Heart right ventricle (tissue), 16 donors: Measurements from ENCODE around the gene ELMO1. TPM values are rescaled to one million over a fixed set of nuclear protein-coding genes. Genes with fewer than 3 reads are reported as not detected.

Experiments
- ATAC-seq, 8 donors: fragments of 200-7000 bp; cut with Tn5 transposase; one replicate each; pipeline ENCODE4 v1.9.1; 2020; ENCODE audit warnings: mild to moderate bottlenecking in 8 of 8, moderate library complexity in 8 of 8, moderate number of reproducible peaks in 1 of 8
- DNase-seq, 2 donors: peaks; one replicate each; pipeline ENCODE4 v3.0.0-alpha.2; 2020
- H3K27ac ChIP-seq, 10 donors: fragments of 200-600 bp; sonication (generic) in 2 of 10; one replicate each; pipeline versions ENCODE4 v1.5.0 to v1.8.0; 2020 to 2022; ENCODE audit warnings: mild to moderate bottlenecking in 3 of 10
- H3K27me3 ChIP-seq, 7 donors: fragments of 200-600 bp; one replicate each; pipeline ENCODE4 v1.8.0; 2021 to 2022; ENCODE audit warnings: mild to moderate bottlenecking in 2 of 7
- H3K36me3 ChIP-seq, 9 donors: fragments of 200-600 bp; sonication (generic) in 1 of 9; one replicate each; pipeline versions ENCODE4 v1.5.0 to v1.8.0; 2020 to 2022; ENCODE audit warnings: mild to moderate bottlenecking in 2 of 9
- H3K4me1 ChIP-seq, 9 donors: fragments of 200-600 bp; sonication (generic) in 1 of 9; one replicate each; pipeline versions ENCODE4 v1.5.0 to v1.8.0; 2020 to 2022; ENCODE audit warnings: mild to moderate bottlenecking in 4 of 9
- H3K4me3 ChIP-seq, 10 donors: fragments of 200-600 bp; sonication (generic) in 2 of 10; one replicate each; pipeline versions ENCODE4 v1.5.0 to v1.8.0; 2020 to 2022; ENCODE audit warnings: mild to moderate bottlenecking in 7 of 10, moderate library complexity in 2 of 10
- H3K9me3 ChIP-seq, 11 donors: fragments of 200-600 bp in 10 of 11; sonication (generic) in 2 of 11; one replicate each; pipeline versions ENCODE4 v1.5.0 to v1.8.0; 2013 to 2022; ENCODE audit warnings: mild to moderate bottlenecking in 2 of 11, control low read depth in 1 of 11, moderate library complexity in 1 of 11
- whole genome bisulfite sequencing, 2 donors: extraction: QIAGEN DNeasy Blood & Tissue Kit; methylation state at CpG; one replicate each; pipeline ENCODE4 v1.1.7; 2013; ENCODE audit warnings: inconsistent platforms in 1 of 2; 5-methylcytosine and 5-hydroxymethylcytosine counted together
- intact Hi-C, 10 donors: fragments of 100-400 bp; cut with DNase I; formaldehyde crosslinking; loops; one replicate each; pipeline versions ENCODE4 v1.11.1 to v1.14.2; 2022
- polyA plus RNA-seq, 2 donors: library from polyadenylated mRNA; stranded (reverse); fragments of 200-250 nt; gene quantifications; one replicate each; pipeline ENCODE4 v1.2.3, GENCODE V29; 2013
- total RNA-seq, 10 donors: library from RNA; stranded (reverse); fragmentation: NEBNext Ultra II Directional in 3 of 10; extraction: Animal tissue kit (Norgen Biotek cat#: 25700) in 3 of 10; gene quantifications; one replicate each; pipeline versions ENCODE4 v1.2.1 to v1.2.4, GENCODE V29; 2021 to 2023
- TF ChIP-seq, protein P1 (sequence below), 9 donors: fragments of 200-600 bp; sonication (generic) in 2 of 9; IDR thresholded peaks; one replicate each; pipeline versions ENCODE4 v1.5.0 to v1.8.0; 2021 to 2022; ENCODE audit warnings: antibody characterized with exemption in 9 of 9, mild to moderate bottlenecking in 5 of 9, moderate library complexity in 1 of 9
- donor health status: Arrhythmogenic right ventricular cardiomyopathy.
- donor health status: ischemic (EF 13 %, LVEDD 7.1; RV severe dilation, severe dysfunction).
- donor health status: healthy with polysubstance abuse.
- donor health status: DM: no; HTN: yes; CAD: no.
- donor health status: DM: no; HTN: no; CAD: no.
- donor health status: ischemic (EF 25% LVEDD 6.9; RV normal size, moderate dysfunction).
- donor health status: ischemic (EF 25% LVEDD 5.7; RV mildly dilated, moderate dysfunction).
- donor health status: healthy.
- donor health status: DM: yes; HTN: yes; CAD: no.
- donor health status: Ischemic cardiomyopathy.
- donor health status: ischemic (EF 35%, LVEDD 5.7; RV mildly dilated, moderate dysfunction).
- donor health status: nonischemic (EF 11% LVEDD 7.7; RV severe dilation, severe dysfunction).
- donor health status: DM: yes; HTN: yes; CAD: no.
- donor health status: PGD.
- donor health status: ischemic (EF 29% LVEDD 5.4; RV normal size, mild dysfunction).
- donor health status: nonischemic (EF 23%, LVEDD 6.1; RV moderate dilation, normal function).

Gene ELMO1
- total and polyA plus RNA-seq, 12 donors: 8.5 to 18.0 (median 13.9) TPM

DNA sequence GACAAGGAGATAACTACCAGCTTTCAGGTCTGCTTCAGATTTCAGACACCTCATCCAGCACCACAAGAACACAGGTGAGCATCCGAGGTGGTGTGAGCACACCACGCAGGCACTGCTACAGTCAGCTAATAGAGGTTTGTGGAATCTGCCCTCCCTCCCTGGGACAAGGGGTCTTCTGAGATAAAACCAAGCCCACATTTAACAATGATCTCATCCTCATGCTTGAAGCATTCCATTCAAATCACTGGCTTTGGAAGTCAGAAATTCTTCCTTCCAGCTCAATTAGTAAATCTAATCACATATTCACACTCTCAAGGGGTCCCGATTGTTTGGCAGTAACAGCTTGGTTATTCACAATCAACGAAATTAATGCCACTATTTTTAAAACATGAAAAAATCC, 331.4 kb downstream of the ELMO1 start:
- H3K9me3 ChIP-seq: peaks cover 0 to 3% (median 0%) of the 10 kb centered on the region in 11 donors
- ATAC-seq (no peak), DNase-seq (no peak)
- 31 to 41% methylated on average over 4 of the region's 4 CpGs for WGBS, 2 donors
- no peak overlapping the region for H3K4me3 ChIP-seq
- no peaks in the 10 kb centered on the region for H3K36me3 ChIP-seq
- intact Hi-C loops: no loop called here
- no peak overlapping the region for H3K27ac ChIP-seq
- TF ChIP-seq, protein P1, sequence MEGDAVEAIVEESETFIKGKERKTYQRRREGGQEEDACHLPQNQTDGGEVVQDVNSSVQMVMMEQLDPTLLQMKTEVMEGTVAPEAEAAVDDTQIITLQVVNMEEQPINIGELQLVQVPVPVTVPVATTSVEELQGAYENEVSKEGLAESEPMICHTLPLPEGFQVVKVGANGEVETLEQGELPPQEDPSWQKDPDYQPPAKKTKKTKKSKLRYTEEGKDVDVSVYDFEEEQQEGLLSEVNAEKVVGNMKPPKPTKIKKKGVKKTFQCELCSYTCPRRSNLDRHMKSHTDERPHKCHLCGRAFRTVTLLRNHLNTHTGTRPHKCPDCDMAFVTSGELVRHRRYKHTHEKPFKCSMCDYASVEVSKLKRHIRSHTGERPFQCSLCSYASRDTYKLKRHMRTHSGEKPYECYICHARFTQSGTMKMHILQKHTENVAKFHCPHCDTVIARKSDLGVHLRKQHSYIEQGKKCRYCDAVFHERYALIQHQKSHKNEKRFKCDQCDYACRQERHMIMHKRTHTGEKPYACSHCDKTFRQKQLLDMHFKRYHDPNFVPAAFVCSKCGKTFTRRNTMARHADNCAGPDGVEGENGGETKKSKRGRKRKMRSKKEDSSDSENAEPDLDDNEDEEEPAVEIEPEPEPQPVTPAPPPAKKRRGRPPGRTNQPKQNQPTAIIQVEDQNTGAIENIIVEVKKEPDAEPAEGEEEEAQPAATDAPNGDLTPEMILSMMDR (IDR thresholded peaks at IDR 0.05): no peak
- H3K27me3 ChIP-seq: no peaks in the 10 kb centered on the region
- H3K4me1 ChIP-seq: peaks cover 0 to 12% (median 0%) of the 10 kb centered on the region in 9 donors

DNA sequence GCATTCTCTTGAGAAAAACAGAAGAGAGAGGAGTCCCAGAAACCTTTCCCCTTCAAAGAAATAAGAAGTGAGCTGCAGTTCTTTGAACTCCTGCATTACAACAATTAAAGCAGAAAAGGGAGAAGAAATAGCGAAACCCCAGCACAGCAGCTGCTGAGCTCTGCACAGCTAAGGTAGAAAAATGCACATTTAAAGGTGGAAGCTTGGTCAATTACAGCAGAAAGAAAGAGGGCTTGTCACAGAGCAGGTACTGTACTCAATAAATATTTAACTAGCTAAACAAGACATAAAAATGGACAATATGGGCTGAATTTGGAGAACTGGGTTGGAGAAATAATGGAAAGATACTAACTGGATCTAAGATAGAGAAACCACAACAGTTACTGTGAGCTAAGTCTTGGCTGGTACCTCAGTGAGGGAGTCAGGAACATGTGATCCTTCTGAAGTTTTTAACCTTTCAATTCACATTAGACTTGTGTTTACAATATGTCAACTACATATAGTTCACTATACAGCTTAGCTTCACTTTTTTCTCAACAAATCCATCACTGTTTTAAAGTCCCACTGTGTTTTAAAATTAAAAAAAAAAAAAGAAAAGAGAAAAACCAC, 332.5 kb downstream of the ELMO1 start:
- H3K27me3 ChIP-seq: no peaks in the 10 kb centered on the region
- H3K36me3 ChIP-seq: no peaks in the 10 kb centered on the region
- WGBS, 2 donors: 96 to 100% methylated on average over 1 of the region's 1 CpG
- no peak overlapping the region for H3K4me3 ChIP-seq
- H3K4me1 ChIP-seq: peaks cover 0 to 12% (median 0%) of the 10 kb centered on the region in 9 donors
- intact Hi-C loops: no loop called here
- no peak for DNase-seq
- H3K27ac ChIP-seq: no peak overlapping the region
- TF ChIP-seq, protein P1 (IDR thresholded peaks at IDR 0.05): no peak
- no peaks in the 10 kb centered on the region for H3K9me3 ChIP-seq
- no peak for ATAC-seq

DNA sequence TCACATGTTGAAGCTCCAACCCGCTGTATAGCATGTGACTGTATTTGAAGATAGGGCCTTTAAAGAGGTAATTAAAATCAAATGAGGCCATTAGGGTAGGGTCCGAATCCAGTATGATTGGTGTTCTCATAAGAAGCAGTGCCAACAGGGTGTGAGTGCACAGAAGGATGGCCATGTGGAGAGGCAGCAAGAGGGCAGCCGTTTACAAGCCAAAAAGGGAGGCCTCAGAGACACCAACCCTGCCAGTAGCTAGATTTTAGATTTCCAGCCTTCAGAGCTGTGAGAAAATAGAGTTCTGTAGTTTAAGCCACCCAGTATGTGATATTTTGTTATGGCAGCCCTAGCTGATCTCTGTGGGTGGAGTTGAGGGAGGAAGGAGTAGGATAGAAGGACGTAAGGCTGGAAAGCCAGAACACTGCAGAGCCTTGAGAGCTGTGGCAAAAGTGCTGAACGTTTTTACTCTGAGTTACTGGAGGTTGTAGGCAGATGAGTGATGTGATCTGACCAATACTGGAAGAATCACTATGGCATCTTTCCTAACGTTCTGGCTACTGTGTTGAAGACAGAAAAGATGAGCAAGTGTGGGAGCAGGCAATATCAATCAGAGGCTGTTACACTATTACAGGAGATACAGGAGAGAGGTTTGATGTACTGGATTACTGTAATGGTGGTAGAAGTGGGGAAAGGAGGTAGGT, 334.9 kb downstream of the ELMO1 start:
- intact Hi-C loops: no loop called here
- WGBS, 2 donors: 88 to 91% methylated on average over 6 of the region's 6 CpGs
- TF ChIP-seq, protein P1 (IDR thresholded peaks at IDR 0.05): no peak
- Histone ChIP-seq H3K9me3 (no peaks in the 10 kb centered on the region), H3K4me1 (peaks cover 0 to 21% (median 7%) of the 10 kb centered on the region in 9 donors), H3K4me3 (no peak overlapping the region), H3K27ac (no peak overlapping the region), H3K27me3 (no peaks in the 10 kb centered on the region), H3K36me3 (no peaks in the 10 kb centered on the region)
- no peak for ATAC-seq
- no peak for DNase-seq

DNA sequence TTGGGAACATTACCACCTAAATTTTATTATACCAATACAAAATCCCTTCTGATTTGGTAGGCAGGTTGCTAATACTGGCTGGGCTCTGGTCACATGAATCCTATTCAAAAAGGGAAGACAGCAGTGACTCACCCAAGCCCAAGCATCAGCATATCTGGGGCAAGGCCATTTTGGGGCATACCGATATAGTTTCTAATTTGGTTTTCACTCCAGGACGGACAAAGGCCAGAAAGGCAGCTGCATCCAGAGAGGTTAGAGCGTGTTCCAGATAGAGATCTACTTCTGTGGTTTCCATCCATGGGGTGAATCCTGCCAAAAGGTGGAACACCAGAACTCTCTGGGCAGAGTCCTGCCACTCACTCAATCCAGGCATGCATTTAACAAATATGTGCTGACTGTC, 335.8 kb downstream of the ELMO1 start:
- Histone ChIP-seq H3K9me3 (no peaks in the 10 kb centered on the region), H3K4me3 (no peak overlapping the region), H3K27me3 (no peaks in the 10 kb centered on the region), H3K4me1 (peaks cover 0 to 21% (median 8%) of the 10 kb centered on the region in 9 donors), H3K27ac (no peak overlapping the region), H3K36me3 (no peaks in the 10 kb centered on the region)
- TF ChIP-seq, protein P1 (IDR thresholded peaks at IDR 0.05): no peak
- WGBS, 2 donors: 94 to 96% methylated on average over 3 of the region's 3 CpGs
- no peak for ATAC-seq
- intact Hi-C loops: no loop called here
- no peak for DNase-seq
